NOMO-1 treated with DMSO at 0.1 percent for 48 hours (cell line): Measurements from ENCODE around the gene HLA-DQA2.
"Not testable (repeated sequence)": the region's sequence is repeated elsewhere in the genome, so short reads cannot be mapped to it uniquely, and the experiment has no call there.

Source experiments
- DNase-seq: peaks from one replicate; lab custom pipeline; 2025; ENCODE audit not compliant: unreplicated experiment; lab: John Stamatoyannopoulos, UW

HLA-DQA2 gene

DNA sequence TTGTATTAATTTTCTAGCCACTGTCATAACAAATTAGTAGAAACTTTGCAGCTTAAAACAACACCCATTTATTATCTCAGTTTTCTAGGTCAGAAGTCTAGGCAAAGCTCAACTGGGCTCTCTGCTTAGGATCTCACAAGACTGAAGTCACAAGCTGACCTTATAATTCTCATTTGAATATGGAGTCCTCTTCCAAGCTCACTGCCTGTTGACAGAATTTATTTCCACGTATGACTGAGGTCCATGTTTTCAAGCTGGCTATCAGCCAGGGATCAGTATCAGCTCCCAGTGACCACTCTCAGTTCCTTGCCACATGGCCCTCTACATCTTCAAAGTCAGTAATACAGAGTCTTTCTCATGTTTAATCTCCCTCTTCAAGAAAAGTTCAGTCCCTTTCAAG is 33.9 kb downstream of the HLA-DQA2 start:
- DNase-seq, result no peak

- DNase-seq, result no peak
Measured at GRCh38 chr6:32779036-32779435, 37.8 kb downstream of the HLA-DQA2 start.

- DNase-seq, result not testable (repeated sequence)
Measured at GRCh38 chr6:32782923-32783322, 41.7 kb downstream of the HLA-DQA2 start.

DNA sequence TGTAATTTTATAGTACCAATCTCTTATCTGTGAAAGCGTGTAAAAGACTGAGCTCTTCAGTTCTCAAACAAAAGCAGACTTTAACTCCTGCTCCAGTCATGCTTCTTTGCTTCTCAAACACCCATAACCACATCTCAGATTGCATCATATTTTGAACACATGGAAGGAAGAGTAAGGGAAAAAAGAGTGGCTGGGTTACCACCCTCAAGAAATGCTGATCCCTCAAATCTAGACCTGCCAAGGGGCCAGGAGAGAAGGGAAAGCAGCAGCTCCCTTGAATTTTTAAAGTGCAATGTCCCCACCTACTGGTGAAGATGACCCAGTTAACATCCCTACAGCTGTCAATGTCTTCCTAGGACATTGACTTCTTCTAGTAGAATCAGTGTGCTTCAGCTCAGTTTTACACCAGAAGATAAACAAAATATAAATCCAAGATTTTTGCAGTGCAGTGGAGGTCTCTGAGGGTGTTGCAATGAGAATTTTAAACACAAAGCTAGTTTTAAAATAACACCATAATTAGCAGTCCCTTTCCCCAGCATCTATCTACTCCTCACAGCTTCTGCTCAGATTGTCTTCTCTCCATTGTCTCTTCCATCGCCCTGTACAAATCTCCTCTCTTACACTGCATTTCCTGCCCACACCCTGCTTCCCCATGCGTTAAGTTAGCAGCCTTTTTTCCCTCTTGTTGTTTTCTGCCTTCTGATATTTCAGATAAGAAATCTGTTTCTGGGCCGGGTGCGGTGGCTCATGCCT is 44.8 kb downstream of the HLA-DQA2 start:
- DNase-seq, result peak; percentile 61

GRCh38 chr6:32790306-32790705 is 49.1 kb downstream of the HLA-DQA2 start:
- DNase-seq, result no peak

DNA sequence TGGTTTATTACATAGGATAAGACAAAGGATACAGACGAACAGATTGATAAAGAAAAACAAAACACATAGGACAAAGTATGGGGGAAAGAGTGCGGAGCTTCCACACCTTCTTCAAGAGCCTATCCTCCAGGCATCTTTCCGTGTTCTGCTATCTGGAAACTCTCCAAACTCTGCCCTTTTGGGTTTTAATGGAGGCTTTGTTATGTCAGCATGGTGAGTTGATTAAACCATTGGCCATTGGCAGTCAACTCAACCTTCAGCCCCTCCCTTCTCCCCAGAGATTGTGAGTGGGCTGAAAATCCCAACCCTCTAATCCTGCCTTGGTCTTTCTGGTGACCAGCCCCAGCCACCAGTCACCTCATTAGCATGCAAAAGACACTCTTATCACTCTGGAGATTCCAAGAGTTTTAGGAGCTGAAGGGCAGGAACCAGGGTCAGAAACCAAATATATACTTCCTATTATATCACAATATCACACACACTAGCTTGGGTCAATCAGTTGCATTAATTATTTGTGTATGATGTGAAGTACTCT is 51.8 kb downstream of the HLA-DQA2 start:
- DNase-seq, result no peak

DNA sequence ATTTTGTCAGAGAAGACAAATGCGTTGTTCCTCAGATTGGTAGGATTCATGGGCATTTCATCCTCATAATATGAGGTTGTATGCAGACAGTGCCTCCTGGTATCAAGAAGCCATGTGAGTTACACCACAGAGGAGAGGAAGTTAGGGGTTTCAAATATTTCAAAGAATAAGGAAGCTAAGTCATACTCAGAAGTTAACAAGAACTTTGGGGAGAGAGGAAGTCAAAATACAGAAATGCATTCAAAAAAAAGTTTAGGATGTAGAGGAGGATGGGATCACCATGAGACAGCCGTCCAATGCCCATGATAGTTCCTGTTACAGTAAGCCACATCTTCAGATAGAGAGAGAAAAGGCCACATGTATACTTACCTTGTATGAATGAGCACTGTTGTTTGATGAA is 53.3 kb downstream of the HLA-DQA2 start:
- peak; percentile 92 for DNase-seq
